ENCODE data around the gene ZNF423.

The ZNF423 gene

GRCh38 chr16:49720225-49720624 is 135.7 kb downstream of the ZNF423 start:
- POLR2A ChIA-PET: no interaction called here
- CTCF ChIA-PET: no interaction called here
- TF ChIP-seq HDGF (IDR thresholded peaks at IDR 0.05; ENCODE audit: borderline replicate concordance) (no peak), L3MBTL2 (conservative IDR thresholded peaks at IDR 0.05) (no peak), SUZ12 (IDR thresholded peaks at IDR 0.05) (no peak), NFRKB (IDR thresholded peaks at IDR 0.05) (no peak), LEF1 (IDR thresholded peaks at IDR 0.05; ENCODE audit: borderline replicate concordance) (no peak)
- DNase-seq (ENCODE audit: extremely low spot score): no peak

- POLR2A ChIA-PET: no interaction called here
Measured at GRCh38 chr16:49717689-49718088, 138.2 kb downstream of the ZNF423 start.

GRCh38 chr16:49716339-49716934 is 139.5 kb downstream of the ZNF423 start:
- DNase-seq (ENCODE audit: extremely low spot score): no peak
- TF ChIP-seq FOXK2 (IDR thresholded peaks at IDR 0.05) (no peak), BHLHE40 (IDR thresholded peaks at IDR 0.05; ENCODE audit: borderline replicate concordance) (no peak)
- ChIA-PET POLR2A (no interaction called here), CTCF (interaction anchor here (0.6 kb wide), 1 partner anchor 123 kb away, joined by 3 read pairs; no protein-coding TSS in a partner anchor)

More at GRCh38 chr16:49717689-49718088, 138.2 kb downstream of the ZNF423 start:
- no peak for DNase-seq (ENCODE audit: extremely low spot score)
- CTCF ChIA-PET: no interaction called here
- TF ChIP-seq SUZ12 (IDR thresholded peaks at IDR 0.05) (no peak), ELF4 (IDR thresholded peaks at IDR 0.05) (no peak), FOXA1 (IDR thresholded peaks at IDR 0.05) (no peak), ARNT (IDR thresholded peaks at IDR 0.05) (no peak), PKNOX1 (IDR thresholded peaks at IDR 0.05) (no peak), ZNF384 (IDR thresholded peaks at IDR 0.05) (no peak), HDGF (IDR thresholded peaks at IDR 0.05; ENCODE audit: borderline replicate concordance) (no peak), TARDBP (IDR thresholded peaks at IDR 0.05) (no peak), NFRKB (IDR thresholded peaks at IDR 0.05) (no peak), L3MBTL2 (conservative IDR thresholded peaks at IDR 0.05) (no peak), SP1 (IDR thresholded peaks at IDR 0.05) (no peak)

- CTCF ChIA-PET: no interaction called here
- POLR2A ChIA-PET: no interaction called here
- DNase-seq (ENCODE audit: extremely low spot score): no peak
- TF ChIP-seq SP1 (IDR thresholded peaks at IDR 0.05) (no peak), ZNF384 (IDR thresholded peaks at IDR 0.05) (no peak), FOXA1 (IDR thresholded peaks at IDR 0.05) (no peak), TARDBP (IDR thresholded peaks at IDR 0.05) (no peak), CTBP1 (IDR thresholded peaks at IDR 0.05; ENCODE audit: borderline replicate concordance) (no peak), FOXK2 (IDR thresholded peaks at IDR 0.05) (no peak), BHLHE40 (IDR thresholded peaks at IDR 0.05; ENCODE audit: borderline replicate concordance) (no peak), FOXM1 (IDR thresholded peaks at IDR 0.05; ENCODE audit: borderline replicate concordance) (no peak), L3MBTL2 (conservative IDR thresholded peaks at IDR 0.05) (no peak), PKNOX1 (IDR thresholded peaks at IDR 0.05) (no peak), LEF1 (IDR thresholded peaks at IDR 0.05; ENCODE audit: borderline replicate concordance) (no peak), HDGF (IDR thresholded peaks at IDR 0.05; ENCODE audit: borderline replicate concordance) (no peak), ARNT (IDR thresholded peaks at IDR 0.05) (no peak)
Measured at GRCh38 chr16:49713770-49714169, 142.1 kb downstream of the ZNF423 start.

GRCh38 chr16:49712542-49712941 is 143.4 kb downstream of the ZNF423 start:
- no peak for DNase-seq (ENCODE audit: extremely low spot score)
- TF ChIP-seq ELF4 (IDR thresholded peaks at IDR 0.05): no peak
- no peak for TF ChIP-seq FOXM1 (IDR thresholded peaks at IDR 0.05; ENCODE audit: borderline replicate concordance)
- TF ChIP-seq BHLHE40 (IDR thresholded peaks at IDR 0.05; ENCODE audit: borderline replicate concordance): no peak
- no peak for TF ChIP-seq SUZ12 (IDR thresholded peaks at IDR 0.05)
- TF ChIP-seq ARNT (IDR thresholded peaks at IDR 0.05): no peak
- POLR2A ChIA-PET: no interaction called here
- CTCF ChIA-PET: no interaction called here

GRCh38 chr16:49712106-49712505 is 143.8 kb downstream of the ZNF423 start:
- DNase-seq (ENCODE audit: extremely low spot score): no peak
- CTCF ChIA-PET: no interaction called here
- no peak for TF ChIP-seq HDGF (IDR thresholded peaks at IDR 0.05; ENCODE audit: borderline replicate concordance)
- no peak for TF ChIP-seq ZNF384 (IDR thresholded peaks at IDR 0.05)
- no peak for TF ChIP-seq CTBP1 (IDR thresholded peaks at IDR 0.05; ENCODE audit: borderline replicate concordance)
- no peak for TF ChIP-seq LEF1 (IDR thresholded peaks at IDR 0.05; ENCODE audit: borderline replicate concordance)
- TF ChIP-seq FOXA1 (IDR thresholded peaks at IDR 0.05): no peak
- no peak for TF ChIP-seq FOXM1 (IDR thresholded peaks at IDR 0.05; ENCODE audit: borderline replicate concordance)
- no peak for TF ChIP-seq L3MBTL2 (conservative IDR thresholded peaks at IDR 0.05)
- no peak for TF ChIP-seq BHLHE40 (IDR thresholded peaks at IDR 0.05; ENCODE audit: borderline replicate concordance)
- TF ChIP-seq SP1 (IDR thresholded peaks at IDR 0.05): no peak
- TF ChIP-seq FOXK2 (IDR thresholded peaks at IDR 0.05): no peak
- TF ChIP-seq ARNT (IDR thresholded peaks at IDR 0.05): no peak
- TF ChIP-seq TARDBP (IDR thresholded peaks at IDR 0.05): no peak
- no peak for TF ChIP-seq NFRKB (IDR thresholded peaks at IDR 0.05)
- POLR2A ChIA-PET: no interaction called here

- POLR2A ChIA-PET: interaction anchor here (0.9 kb wide), 1 partner anchor 148 kb away, joined by 3 read pairs; no protein-coding TSS in a partner anchor
- DNase-seq (ENCODE audit: extremely low spot score): no peak
- TF ChIP-seq ELF4 (IDR thresholded peaks at IDR 0.05) (no peak), L3MBTL2 (conservative IDR thresholded peaks at IDR 0.05) (no peak), SP1 (IDR thresholded peaks at IDR 0.05) (no peak), TARDBP (IDR thresholded peaks at IDR 0.05) (no peak), ZNF384 (IDR thresholded peaks at IDR 0.05) (no peak), HDGF (IDR thresholded peaks at IDR 0.05; ENCODE audit: borderline replicate concordance) (no peak), FOXK2 (IDR thresholded peaks at IDR 0.05) (no peak), BHLHE40 (IDR thresholded peaks at IDR 0.05; ENCODE audit: borderline replicate concordance) (no peak), LEF1 (IDR thresholded peaks at IDR 0.05; ENCODE audit: borderline replicate concordance) (no peak)
- CTCF ChIA-PET: no interaction called here
Measured at GRCh38 chr16:49709057-49709456, 146.9 kb downstream of the ZNF423 start.
